ENCODE data around the gene PLEKHJ1.

The PLEKHJ1 gene

GRCh38 chr19:2234996-2235380 lies 1.1 kb downstream of the PLEKHJ1 start:
- DNase-seq: no peak

- no peak for DNase-seq
Measured at GRCh38 chr19:2233601-2234280, 2.4 kb downstream of the PLEKHJ1 start.

GRCh38 chr19:2232286-2233151 lies 3.6 kb downstream of the PLEKHJ1 start:
- DNase-seq: no peak

- DNase-seq: no peak
Measured at GRCh38 chr19:2231621-2232221, 4.4 kb downstream of the PLEKHJ1 start.

GRCh38 chr19:2230807-2231533 lies 5.2 kb downstream of the PLEKHJ1 start:
- no peak for DNase-seq

GRCh38 chr19:2230033-2230531 lies 6.0 kb downstream of the PLEKHJ1 start:
- DNase-seq: no peak

GRCh38 chr19:2229103-2230032 lies 6.8 kb downstream of the PLEKHJ1 start:
- no peak for DNase-seq

GRCh38 chr19:2228157-2229030 lies 7.7 kb downstream of the PLEKHJ1 start:
- no peak for DNase-seq

- DNase-seq: no peak
Measured at GRCh38 chr19:2227415-2228156, 8.5 kb downstream of the PLEKHJ1 start.

- DNase-seq: no peak
Measured at GRCh38 chr19:2226840-2227360, 9.2 kb downstream of the PLEKHJ1 start.

- no peak for DNase-seq
Measured at GRCh38 chr19:2226051-2226839, 9.9 kb downstream of the PLEKHJ1 start.

GRCh38 chr19:2225415-2226050 lies 10.6 kb downstream of the PLEKHJ1 start:
- DNase-seq: no peak

- no peak for DNase-seq
Measured at GRCh38 chr19:2224754-2225349, 11.3 kb downstream of the PLEKHJ1 start.

- DNase-seq: no peak
Measured at GRCh38 chr19:2223959-2224358, 12.2 kb downstream of the PLEKHJ1 start.

GRCh38 chr19:2223391-2223790 lies 12.7 kb downstream of the PLEKHJ1 start:
- DNase-seq: no peak

- DNase-seq: no peak
Measured at GRCh38 chr19:2221918-2222317, 14.2 kb downstream of the PLEKHJ1 start.

GRCh38 chr19:2221250-2221831 lies 14.8 kb downstream of the PLEKHJ1 start:
- DNase-seq: no peak

GRCh38 chr19:2219726-2220125 lies 16.4 kb downstream of the PLEKHJ1 start:
- DNase-seq: no peak

Data from activated CD4-positive, CD25-positive, alpha-beta regulatory T cell (primary cell).